HG02852 (cell line): Measurements from ENCODE around the gene CHST9.
A peak's percentile ranks its signal among the peaks of the same experiment; 100 is the strongest.
"Not testable (repeated sequence)": the region's sequence is repeated elsewhere in the genome, so short reads cannot be mapped to it uniquely, and the experiment has no call there.

Experiments used
- ATAC-seq: cut with Tn5 transposase; IDR thresholded peaks from one replicate; pipeline ENCODE4 v1.9.1; 2021; ENCODE audit warnings: mild to moderate bottlenecking, moderate library complexity; ENCODE audit not compliant: unreplicated experiment

Gene CHST9

DNA sequence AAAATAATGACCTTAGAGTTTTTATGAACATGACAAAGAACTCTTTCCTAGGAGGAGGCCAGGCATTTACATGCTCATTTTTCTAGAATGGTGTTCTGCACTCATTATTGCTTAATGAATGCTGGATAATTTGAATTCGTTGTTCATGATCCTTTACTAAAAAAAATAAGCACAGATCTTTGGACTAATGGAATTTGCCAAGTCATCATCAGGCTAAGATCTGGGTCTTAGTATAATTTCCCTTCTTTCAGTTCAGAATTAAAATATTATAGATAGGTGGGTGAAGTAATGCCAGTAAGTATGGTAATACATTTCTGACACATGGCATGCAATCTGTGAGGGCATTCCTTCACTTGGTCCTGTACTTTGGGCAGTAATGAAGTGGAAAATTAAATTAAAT, 175.8 kb downstream of the CHST9 start:
- no peak for ATAC-seq

DNA sequence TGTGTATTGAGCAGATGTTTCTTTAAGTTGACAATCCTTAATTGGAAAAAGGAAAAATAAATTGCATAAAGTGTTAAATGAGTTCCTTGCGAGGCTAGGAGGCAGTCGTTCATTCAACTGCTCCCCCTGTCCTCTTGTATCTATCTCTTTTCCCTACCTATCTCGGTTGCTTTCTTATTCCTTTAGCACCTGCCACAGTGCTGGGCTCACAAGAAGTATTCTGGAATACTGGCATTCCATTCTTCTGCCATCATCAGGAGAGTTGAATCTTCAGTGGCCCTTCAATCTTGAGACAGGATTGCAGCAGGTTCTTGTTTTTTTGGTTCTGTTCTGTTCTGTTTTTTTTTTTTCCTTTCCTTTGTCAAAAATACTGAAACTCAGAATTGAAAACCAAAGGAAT, 176.5 kb downstream of the CHST9 start:
- no peak for ATAC-seq

- no peak for ATAC-seq
These were observed 177.2 kb downstream of the CHST9 start for GRCh38 chr18:27007880-27008279.

GRCh38 chr18:27005589-27005988, 179.5 kb downstream of the CHST9 start:
- ATAC-seq: peak; percentile 69

- no peak for ATAC-seq
These were observed 180.9 kb downstream of the CHST9 start for GRCh38 chr18:27004056-27004829.

- ATAC-seq: no peak
These were observed 185.3 kb downstream of the CHST9 start for GRCh38 chr18:26999797-27000196.

- ATAC-seq: peak; percentile 67
These were observed 191.5 kb downstream of the CHST9 start for GRCh38 chr18:26993568-26993967.

GRCh38 chr18:26992926-26993325, 192.2 kb downstream of the CHST9 start:
- peak; percentile 51 for ATAC-seq

- ATAC-seq: no peak
These were observed 195.3 kb downstream of the CHST9 start for GRCh38 chr18:26989842-26990241.

DNA sequence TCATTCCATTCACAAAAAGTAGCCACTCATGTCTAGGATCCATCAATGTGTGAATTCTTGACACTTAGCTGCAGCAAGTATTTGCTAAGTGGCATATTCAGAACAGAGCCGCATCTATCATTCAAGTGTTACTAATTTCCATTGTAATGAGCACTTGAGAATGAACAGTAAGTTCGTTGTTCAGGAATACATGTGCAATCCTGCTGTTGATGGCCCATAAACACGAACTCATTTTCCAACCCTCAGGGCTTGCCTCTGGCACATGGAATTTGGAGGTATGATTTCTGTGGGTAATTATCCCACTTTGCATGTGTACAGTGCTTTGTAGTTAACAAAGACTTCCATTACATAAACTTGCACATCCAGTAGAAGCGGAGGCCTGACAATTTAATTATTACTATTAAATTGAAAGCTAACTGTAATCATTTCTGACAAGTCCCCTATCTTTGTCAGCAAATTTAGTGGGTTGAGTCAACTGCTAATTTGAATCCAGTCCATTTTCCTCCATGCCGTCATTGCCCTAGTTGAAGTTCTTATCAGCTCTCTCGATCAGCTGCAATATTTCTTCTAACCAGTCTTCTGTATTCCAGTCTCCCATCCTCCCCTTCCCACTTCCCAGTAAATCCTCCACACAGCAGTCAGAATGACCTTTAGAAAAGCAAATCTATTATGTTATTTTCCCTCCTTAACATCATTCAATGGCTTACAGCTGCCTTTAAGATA, 203.6 kb downstream of the CHST9 start:
- ATAC-seq: no peak

GRCh38 chr18:26978812-26979341, 206.2 kb downstream of the CHST9 start:
- ATAC-seq: peak; percentile 98

DNA sequence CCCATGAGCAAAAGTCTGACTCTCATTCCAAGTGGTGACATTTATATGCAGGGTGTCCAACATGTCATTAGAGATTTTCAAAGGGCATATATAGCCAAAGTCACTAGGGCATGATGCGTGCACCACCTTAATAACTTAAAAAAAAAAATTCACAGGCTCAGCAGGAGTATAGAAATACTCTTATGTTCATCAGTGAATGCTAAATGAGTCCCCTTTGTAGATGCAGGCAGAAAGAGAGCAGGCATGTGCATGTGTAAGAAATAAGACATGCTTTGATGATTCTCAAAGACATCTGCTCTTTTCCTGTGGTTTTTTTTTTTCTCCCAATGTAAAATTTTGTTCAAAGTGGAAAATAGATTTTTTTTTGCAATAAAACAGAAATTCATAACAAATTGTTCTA, 207.3 kb downstream of the CHST9 start:
- ATAC-seq: no peak

DNA sequence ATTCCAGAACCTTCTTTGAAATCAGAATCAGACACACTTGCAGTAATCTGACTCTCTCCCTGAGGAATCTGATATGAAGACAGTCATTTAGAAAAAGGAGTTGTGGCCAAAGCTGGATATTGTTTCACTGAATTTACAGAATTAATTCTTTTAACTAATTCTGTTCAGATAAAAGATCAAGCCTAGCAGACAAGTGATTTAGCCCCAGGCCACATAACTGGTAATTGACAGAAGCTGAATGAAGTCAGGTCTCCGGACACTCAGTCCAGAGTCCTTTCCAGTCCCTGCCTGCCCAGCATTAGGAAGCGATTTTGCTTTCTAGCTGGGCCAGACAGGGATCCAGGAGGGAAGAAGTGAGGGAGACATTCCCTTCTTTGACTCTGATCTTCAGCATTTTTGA, 208.9 kb downstream of the CHST9 start:
- ATAC-seq: no peak

GRCh38 chr18:26972549-26972948, 212.6 kb downstream of the CHST9 start:
- ATAC-seq: not testable (repeated sequence)

DNA sequence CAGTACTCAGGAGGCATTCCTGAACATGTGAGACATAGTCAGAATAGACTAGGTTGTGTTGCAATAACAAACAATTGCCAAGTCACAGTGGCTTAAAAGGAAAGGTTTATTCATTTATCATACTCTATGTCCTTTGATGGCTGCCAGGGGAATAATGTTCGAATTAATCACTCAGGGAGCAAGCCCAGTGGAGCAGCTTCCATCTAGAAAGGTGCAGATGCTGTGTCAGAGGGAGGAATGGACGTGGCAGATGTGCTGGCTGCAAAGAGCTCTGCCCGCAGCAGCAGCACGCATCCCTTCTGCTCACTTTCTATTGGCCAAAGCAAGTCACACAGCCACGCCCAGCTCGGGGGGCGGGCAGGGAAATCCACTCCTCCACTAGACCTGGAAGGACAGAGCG, 213.7 kb downstream of the CHST9 start:
- no peak for ATAC-seq

DNA sequence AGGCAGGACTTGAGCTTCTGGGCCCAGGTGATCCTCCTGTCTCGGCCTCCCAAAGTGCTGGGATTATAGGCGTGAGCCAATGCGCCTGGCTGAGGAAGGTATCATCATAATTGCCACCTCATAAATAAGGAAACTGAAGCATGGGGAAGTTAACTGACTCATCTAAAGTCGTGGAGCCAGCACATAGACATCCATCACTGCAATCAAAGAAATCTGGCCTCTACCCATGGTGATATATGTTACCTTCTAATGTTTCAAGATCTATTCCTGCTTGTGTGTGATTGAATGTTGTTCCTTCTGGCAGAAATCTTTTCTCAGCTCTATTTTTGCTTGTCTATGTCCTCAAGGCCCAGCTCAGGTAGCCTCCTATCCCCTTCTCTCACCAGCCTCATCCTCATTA, 214.5 kb downstream of the CHST9 start:
- ATAC-seq: no peak

- ATAC-seq: no peak
These were observed 219.9 kb downstream of the CHST9 start for GRCh38 chr18:26965206-26965605.

- ATAC-seq: no peak
These were observed 221.8 kb downstream of the CHST9 start for GRCh38 chr18:26963292-26963691.

DNA sequence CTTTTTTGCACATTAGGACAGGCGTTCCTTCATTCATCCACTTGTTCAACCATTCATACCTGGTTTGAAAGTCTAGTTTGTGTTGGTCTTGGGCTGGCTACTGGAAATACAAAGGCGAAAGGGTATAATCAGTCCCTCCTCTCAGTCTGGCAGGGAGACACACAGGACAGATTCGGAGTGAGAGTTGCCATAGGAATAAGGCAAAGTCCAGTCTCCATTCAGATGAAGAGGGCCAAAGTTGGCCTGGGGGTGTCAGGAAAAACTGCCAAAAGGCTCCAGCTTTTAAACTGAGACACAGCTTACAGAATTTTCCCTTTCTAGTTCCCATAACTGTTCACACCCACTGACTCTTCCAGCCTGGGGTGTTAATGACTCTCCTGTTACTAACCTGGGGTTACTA, 223.3 kb downstream of the CHST9 start:
- ATAC-seq: no peak

- no peak for ATAC-seq
These were observed 224.2 kb downstream of the CHST9 start for GRCh38 chr18:26960911-26961310.

DNA sequence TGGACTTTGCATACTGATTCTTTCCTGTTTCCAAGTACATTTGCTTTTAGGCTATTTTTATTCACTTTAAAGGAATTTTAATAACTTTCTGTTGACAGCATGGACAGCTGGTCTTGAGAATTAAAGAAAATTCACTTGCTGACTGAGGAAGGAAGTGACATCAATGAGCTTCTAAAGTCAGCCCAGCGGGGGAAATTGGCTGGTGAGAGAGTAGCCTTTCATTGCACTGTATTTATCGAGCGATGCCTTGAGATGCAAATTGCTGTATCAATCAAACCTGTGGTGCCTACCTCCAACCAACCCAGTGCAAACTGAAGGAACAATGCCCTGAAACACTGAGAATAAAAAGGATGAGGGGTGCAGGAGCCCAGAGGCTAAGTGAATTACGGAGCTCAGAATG, 228.2 kb downstream of the CHST9 start:
- no peak for ATAC-seq

DNA sequence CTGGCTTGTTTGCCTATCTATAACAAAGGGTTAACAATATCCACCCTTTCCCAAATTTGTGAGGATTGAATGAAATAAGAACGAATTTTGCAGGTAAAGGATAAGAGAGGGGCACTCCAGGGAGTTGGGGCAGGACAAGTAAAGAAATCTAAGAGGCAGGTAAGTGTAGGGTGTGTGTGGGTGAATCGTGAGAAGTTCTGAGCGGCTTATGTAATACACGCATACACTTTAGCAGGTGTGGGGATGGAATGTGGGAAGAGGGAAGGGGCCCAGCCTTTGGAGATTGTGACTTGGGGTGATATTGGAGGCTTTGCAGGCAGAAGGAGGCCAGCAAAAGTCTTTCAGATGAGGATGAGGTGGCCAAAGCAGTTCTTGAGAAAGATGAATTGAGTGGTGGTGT, 236.4 kb downstream of the CHST9 start:
- no peak for ATAC-seq
